Subcutaneous adipose tissue (tissue), 4 donors: ENCODE results near the gene PRKG1. TPM values are rescaled to one million over a fixed set of nuclear protein-coding genes. Genes with fewer than 3 reads are reported as not detected.

Experiments used
- CTCF ChIP-seq: fragments of 450-650 bp; IDR thresholded peaks from one replicate; pipeline ENCODE4 v1.5.1; 2016; ENCODE audit warnings: low read depth, mild to moderate bottlenecking, control low read depth, antibody characterized with exemption, moderate library complexity
- total RNA-seq, 4 donors: library from RNA; depleted of rRNA; stranded (reverse); fragments of >200 nt; gene quantifications; one replicate each; pipeline ENCODE4 v1.1.0, GENCODE V29; 2016

Gene PRKG1
- total RNA-seq, 4 donors from 2014 or later, result 7.6 to 17.2 (median 10.7) TPM

- TF ChIP-seq CTCF, result no peak
These were observed 1009.1 kb downstream of the PRKG1 start for GRCh38 chr10:52083422-52083821.

GRCh38 chr10:52092390-52092789, 1018.1 kb downstream of the PRKG1 start:
- no peak for TF ChIP-seq CTCF

- TF ChIP-seq CTCF, result no peak
These were observed 1023.8 kb downstream of the PRKG1 start for GRCh38 chr10:52098130-52098529.

- no peak for TF ChIP-seq CTCF
These were observed 1024.8 kb downstream of the PRKG1 start for GRCh38 chr10:52099026-52099600.

DNA sequence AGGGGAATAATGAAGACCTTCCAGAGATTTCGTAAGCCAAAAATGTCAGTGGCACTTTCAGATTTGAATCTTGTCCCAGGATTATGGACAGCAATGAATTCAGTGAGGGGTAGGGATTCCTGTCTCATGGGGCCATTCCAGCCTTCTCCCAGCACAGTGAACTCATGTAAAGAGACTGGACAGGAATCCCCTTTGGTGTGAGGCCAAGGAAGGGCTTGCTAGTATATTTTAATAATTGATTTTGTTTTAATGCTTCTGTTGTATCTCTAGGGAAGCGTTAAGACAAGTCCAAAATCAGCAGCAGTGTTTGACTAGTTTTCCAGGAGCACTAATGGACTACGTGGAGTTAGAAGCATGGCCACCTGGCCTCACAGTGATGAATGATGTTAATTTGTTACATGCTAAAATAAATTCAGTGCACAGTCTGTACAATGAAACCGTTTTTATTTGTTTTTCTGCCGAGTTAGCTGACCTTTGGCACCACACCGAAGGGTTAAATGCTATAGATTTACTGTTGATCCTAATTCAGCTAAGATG, 1025.8 kb downstream of the PRKG1 start:
- no peak for TF ChIP-seq CTCF

GRCh38 chr10:52105301-52105700, 1031.0 kb downstream of the PRKG1 start:
- TF ChIP-seq CTCF, result no peak

DNA sequence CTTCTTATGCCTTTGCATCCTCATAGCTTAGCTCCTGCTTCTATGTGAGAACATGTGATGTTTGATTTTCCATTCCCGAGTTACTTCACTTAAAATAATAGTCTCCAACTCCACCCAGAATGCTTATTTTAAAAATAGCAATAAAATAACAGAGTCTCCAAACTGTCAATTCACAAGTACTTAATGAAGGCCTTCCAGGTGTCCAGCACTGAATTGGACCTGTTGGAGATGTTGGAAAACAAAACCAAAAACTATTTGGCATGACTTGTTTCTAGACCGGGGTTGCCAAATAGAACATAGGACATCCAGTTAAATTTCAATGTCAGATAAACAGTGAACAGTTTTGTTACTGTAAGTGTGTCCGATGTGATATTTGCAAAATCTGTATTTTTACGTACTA, 1031.7 kb downstream of the PRKG1 start:
- no peak for TF ChIP-seq CTCF
